DMS79 (cell line): ENCODE data around the gene FBXO48.

Experiments
- DNase-seq: peaks from one replicate; lab custom pipeline; 2025; lab: John Stamatoyannopoulos, UW

Gene FBXO48

DNA sequence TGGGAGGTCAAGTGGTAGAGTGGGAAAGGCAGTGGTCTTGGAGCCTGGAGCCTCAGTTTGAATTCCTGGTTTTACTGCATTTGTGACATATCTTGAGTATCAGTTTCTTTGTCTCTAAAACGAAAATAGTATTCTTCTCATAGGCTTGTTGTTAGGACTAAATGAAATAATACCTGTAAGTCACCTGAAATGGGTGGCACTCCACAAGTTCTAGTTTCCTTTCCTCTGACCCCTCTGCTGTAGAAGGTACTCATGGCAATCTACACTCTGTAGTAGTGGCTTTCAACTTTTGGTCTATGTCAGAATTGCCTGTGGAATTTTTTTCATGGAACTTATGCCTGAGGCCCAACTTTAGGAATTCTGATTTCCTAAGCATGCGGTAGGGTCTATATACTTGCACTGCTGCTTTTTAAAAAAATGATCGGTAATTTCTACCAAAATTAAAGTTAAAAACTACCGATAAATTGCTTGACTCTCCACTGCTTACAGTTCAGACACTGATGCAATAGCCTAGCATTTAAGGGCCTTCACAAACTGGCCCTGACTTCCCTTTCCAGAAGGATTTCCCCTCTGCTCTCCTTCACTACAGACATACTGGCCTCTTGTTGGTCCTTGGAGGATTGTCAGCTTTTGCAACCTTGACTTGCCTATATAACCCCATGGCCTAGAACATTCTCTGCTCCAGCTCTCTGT lies 54.8 kb downstream of the FBXO48 start:
- DNase-seq: no peak

DNA sequence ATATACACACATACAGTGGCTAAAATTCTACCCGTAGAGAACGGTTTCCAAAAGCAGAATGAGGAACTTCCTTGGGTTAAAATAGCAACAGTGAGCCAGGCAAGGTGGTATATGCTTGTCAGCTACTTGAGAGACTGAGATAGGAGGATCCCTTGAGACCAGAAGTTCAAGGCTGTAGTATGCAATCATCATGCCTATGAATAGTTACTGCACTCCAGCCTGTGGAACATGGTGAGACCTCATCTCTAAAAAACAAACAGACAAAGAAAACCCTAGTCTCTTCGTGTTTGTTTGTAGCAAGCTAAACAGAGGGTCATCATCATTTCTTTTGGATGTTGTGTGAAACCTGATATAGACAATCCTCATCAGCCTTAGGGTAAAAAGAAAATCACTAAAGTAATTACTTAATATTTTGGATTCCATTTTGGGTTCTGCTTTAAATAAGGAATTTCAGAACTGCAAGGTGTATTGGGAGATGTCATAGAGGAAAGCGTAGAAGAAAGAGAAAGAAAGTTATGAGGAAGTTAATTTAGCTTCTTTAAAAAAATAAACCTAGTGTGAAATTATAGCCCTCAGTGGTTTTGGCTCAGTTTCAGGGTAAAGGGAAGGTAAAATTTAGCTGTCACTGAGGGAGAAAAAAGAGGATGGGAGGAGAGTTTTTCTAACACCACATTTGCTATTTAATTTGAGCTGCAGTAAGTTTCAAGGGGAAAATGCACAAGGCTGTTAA lies 55.5 kb downstream of the FBXO48 start:
- DNase-seq: no peak
